Endodermal cell (in vitro differentiated cells): ENCODE results near the gene C13orf46. TPM values are rescaled to one million over a fixed set of nuclear protein-coding genes. Genes with fewer than 3 reads are reported as not detected.

Source experiments
- DNase-seq: peaks from one replicate; pipeline ENCODE4 v3.0.0-alpha.2; 2017
- H3K27ac ChIP-seq: 2 replicates; pipeline ENCODE4 v1.5.1; 2013; ENCODE audit warnings: mild to moderate bottlenecking, low read depth, low read length, moderate library complexity
- H3K27me3 ChIP-seq: 2 replicates; pipeline ENCODE4 v1.6.1; 2013; ENCODE audit warnings: mild to moderate bottlenecking, low read length, moderate library complexity; ENCODE audit not compliant: insufficient read depth, control insufficient read depth, poor library complexity, severe bottlenecking
- H3K36me3 ChIP-seq: 2 replicates; pipeline ENCODE4 v1.7.0; 2013; ENCODE audit warnings: mild to moderate bottlenecking, low read length, moderate library complexity; ENCODE audit not compliant: control insufficient read depth, insufficient read depth
- H3K4me1 ChIP-seq: one replicate; pipeline ENCODE4 v1.7.0; 2013; ENCODE audit warnings: low read length; ENCODE audit not compliant: control insufficient read depth, insufficient read depth
- H3K4me3 ChIP-seq: 2 replicates; pipeline ENCODE4 v1.5.1; 2013; ENCODE audit warnings: mild to moderate bottlenecking, low read length, moderate library complexity
- H3K9ac ChIP-seq: 2 replicates; pipeline ENCODE4 v1.6.1; 2013; ENCODE audit warnings: mild to moderate bottlenecking, low read length, moderate library complexity; ENCODE audit not compliant: poor library complexity, severe bottlenecking; ENCODE audit errors: extremely low read depth
- H3K9me3 ChIP-seq: 2 replicates; pipeline ENCODE4 v1.6.1; 2013; ENCODE audit warnings: mild to moderate bottlenecking, low read length, moderate library complexity; ENCODE audit not compliant: control insufficient read depth
- H3K27ac Mint-ChIP-seq: 2 replicates; pipeline ENCODE4 v1.8.0; 2020; ENCODE audit warnings: mixed read lengths
- H3K27me3 Mint-ChIP-seq: 2 replicates; pipeline ENCODE4 v1.8.0; 2021; ENCODE audit warnings: mild to moderate bottlenecking, mixed read lengths; ENCODE audit not compliant: insufficient read depth
- H3K36me3 Mint-ChIP-seq: 2 replicates; pipeline ENCODE4 v1.8.0; 2020; ENCODE audit warnings: low read depth, mixed read lengths
- H3K4me1 Mint-ChIP-seq: 2 replicates; pipeline ENCODE4 v1.8.0; 2020; ENCODE audit warnings: mixed read lengths
- H3K4me3 Mint-ChIP-seq: 2 replicates; pipeline ENCODE4 v1.8.0; 2020; ENCODE audit warnings: mild to moderate bottlenecking, moderate library complexity, mixed read lengths
- H3K9me3 Mint-ChIP-seq: 2 replicates; pipeline ENCODE4 v1.8.0; 2020; ENCODE audit warnings: mild to moderate bottlenecking, mixed read lengths
- CTCF ChIP-seq: fragments of 200-600 bp; sonication (generic); conservative IDR thresholded peaks from 2 replicates; pipeline ENCODE4 v1.5.0; 2021; ENCODE audit warnings: antibody characterized with exemption, mild to moderate bottlenecking
- WGBS, 2 experiments: methylation state at CpG; one replicate each; pipeline versions ENCODE4 v1.1.5 to v1.1.7; 2013; ENCODE audit warnings: missing lambda C conversion rate in 2 of 2, mixed read lengths in 1 of 2; ENCODE audit not compliant: insufficient coverage in 1 of 2, insufficient read length in 1 of 2; 5-methylcytosine and 5-hydroxymethylcytosine counted together
- total RNA-seq, 2 donors: library from RNA; stranded (reverse); fragmentation: NEBNext Ultra II Directional in 1 of 2; extraction: Animal tissue kit (Norgen Biotek cat#: 25700) in 1 of 2; gene quantifications; 2 replicates in 1 of 2; 3 replicates in 1 of 2; pipeline ENCODE4 v1.2.1, GENCODE V29; 2021

C13orf46 gene
- total RNA-seq, 2 donors from 2014 or later, result 0.20 to 0.27 TPM

- Histone ChIP-seq H3K27me3 (no peaks in the 10 kb centered on the region), H3K9ac (no peak overlapping the region), H3K4me3 (no peak overlapping the region), H3K4me1 (no peaks in the 10 kb centered on the region), H3K9me3 (peaks cover 26% of the 10 kb centered on the region), H3K27ac (no peak overlapping the region), H3K36me3 (no peaks in the 10 kb centered on the region)
- H3K36me3 Mint-ChIP-seq, result peaks cover 5% of the 10 kb centered on the region
- no peaks in the 10 kb centered on the region for H3K4me1 Mint-ChIP-seq
- peaks cover 63% of the 10 kb centered on the region for H3K9me3 Mint-ChIP-seq
- no peak overlapping the region for H3K4me3 Mint-ChIP-seq
- H3K27me3 Mint-ChIP-seq, result peaks cover 11% of the 10 kb centered on the region
- DNase-seq, result no peak
- no peak for TF ChIP-seq CTCF
- 90 to 92% methylated on average over 27 of the region's 27 CpGs for WGBS, 2 experiments
- H3K27ac Mint-ChIP-seq, result no peak overlapping the region
Observed at GRCh38 chr13:113955691-113956090, 18.2 kb downstream of the C13orf46 start.

- Histone ChIP-seq H3K36me3 (no peaks in the 10 kb centered on the region), H3K27me3 (no peaks in the 10 kb centered on the region), H3K27ac (no peak overlapping the region), H3K4me1 (no peaks in the 10 kb centered on the region), H3K9ac (no peak overlapping the region), H3K9me3 (peaks cover 21% of the 10 kb centered on the region), H3K4me3 (no peak overlapping the region)
- peaks cover 11% of the 10 kb centered on the region for H3K27me3 Mint-ChIP-seq
- no peak for TF ChIP-seq CTCF
- no peaks in the 10 kb centered on the region for H3K4me1 Mint-ChIP-seq
- WGBS, 2 experiments, result 94 to 95% methylated on average over 28 to 29 of the region's 29 CpGs
- no peak for DNase-seq
- peaks cover 2% of the 10 kb centered on the region for H3K36me3 Mint-ChIP-seq
- peaks cover 59% of the 10 kb centered on the region for H3K9me3 Mint-ChIP-seq
- no peak overlapping the region for H3K27ac Mint-ChIP-seq
- H3K4me3 Mint-ChIP-seq, result no peak overlapping the region
Observed at GRCh38 chr13:113955235-113955634, 18.6 kb downstream of the C13orf46 start.

- Histone ChIP-seq H3K4me1 (no peaks in the 10 kb centered on the region), H3K36me3 (no peaks in the 10 kb centered on the region), H3K9ac (no peak overlapping the region), H3K27me3 (no peaks in the 10 kb centered on the region), H3K27ac (no peak overlapping the region), H3K4me3 (no peak overlapping the region), H3K9me3 (peaks cover 17% of the 10 kb centered on the region)
- TF ChIP-seq CTCF, result no peak
- peaks cover 2% of the 10 kb centered on the region for H3K36me3 Mint-ChIP-seq
- H3K27me3 Mint-ChIP-seq, result peaks cover 8% of the 10 kb centered on the region
- WGBS, 2 experiments, result 84 to 89% methylated on average over 12 to 20 of the region's 20 CpGs
- H3K9me3 Mint-ChIP-seq, result peaks cover 49% of the 10 kb centered on the region
- no peaks in the 10 kb centered on the region for H3K4me1 Mint-ChIP-seq
- H3K4me3 Mint-ChIP-seq, result no peak overlapping the region
- no peak overlapping the region for H3K27ac Mint-ChIP-seq
- DNase-seq, result no peak
Observed at GRCh38 chr13:113954046-113954835, 19.6 kb downstream of the C13orf46 start.
